ENCODE results near the gene TMEM207.
"Not testable (repeated sequence)": the region's sequence is repeated elsewhere in the genome, so short reads cannot be mapped to it uniquely, and the experiment has no call there.

TMEM207 gene

DNA sequence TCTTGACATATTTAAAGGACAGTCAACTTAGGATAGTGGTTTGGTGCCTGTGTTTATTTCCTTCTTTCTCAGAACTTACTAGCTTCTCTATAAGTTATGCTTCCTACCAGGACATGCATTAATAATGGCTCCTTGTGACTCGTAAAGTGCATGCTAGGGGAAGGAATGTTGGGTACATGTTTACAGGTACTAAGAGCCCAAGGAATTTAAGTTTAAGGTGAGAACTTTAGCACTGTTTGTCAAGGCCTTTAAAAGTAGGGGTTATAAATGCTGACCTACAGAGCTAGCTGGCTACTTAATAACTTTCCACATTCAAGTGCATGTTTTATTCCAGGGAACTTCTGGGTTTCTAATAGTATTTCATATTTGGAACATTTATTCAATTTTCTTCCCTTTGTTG is at the start of gene TMEM207:
Gene TMEM207 (minus strand): TSS at position 101 of the 400 bp plus-strand sequence. CDS start 92 bp downstream, at position 9.
- DNase-seq, result no peak

DNA sequence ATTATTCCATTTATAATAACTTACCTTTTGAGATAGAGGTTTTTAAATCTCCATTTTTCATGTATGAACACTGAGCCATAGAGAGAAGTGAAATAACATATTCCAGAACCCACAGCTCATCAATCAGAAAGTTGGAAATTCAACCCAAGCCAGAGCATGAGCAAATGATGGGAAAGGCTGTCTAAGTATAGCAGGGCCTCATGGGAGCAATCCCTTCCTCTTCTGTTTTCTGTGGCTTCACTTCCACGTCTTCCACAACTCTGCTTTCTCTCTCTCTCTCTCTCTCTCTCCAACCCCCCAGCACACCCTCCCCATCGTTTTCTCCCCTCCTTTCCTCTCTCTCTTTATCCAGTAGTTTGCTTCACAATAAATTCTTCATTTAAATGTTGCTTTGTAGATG is 49.4 kb upstream of the TMEM207 start:
- DNase-seq, result no peak

DNA sequence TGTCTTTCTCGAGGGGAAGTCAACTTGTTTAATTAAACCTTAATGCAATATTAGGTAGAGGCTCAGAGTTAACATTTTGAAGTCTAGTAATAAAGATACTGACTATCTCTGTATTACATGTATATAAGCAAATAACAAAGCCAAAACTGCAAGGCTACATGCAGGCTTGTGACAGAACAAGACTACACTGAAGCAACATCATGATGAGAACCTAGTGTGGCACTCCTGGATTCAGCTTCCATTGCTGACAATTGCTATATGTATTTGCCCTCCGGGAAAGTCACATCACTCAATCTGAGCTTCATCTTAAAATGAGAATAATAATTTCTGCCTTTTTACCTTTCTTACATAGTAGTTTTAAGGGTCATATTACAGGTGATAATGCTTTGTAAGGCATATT is 48.6 kb upstream of the TMEM207 start:
- no peak for DNase-seq

DNA sequence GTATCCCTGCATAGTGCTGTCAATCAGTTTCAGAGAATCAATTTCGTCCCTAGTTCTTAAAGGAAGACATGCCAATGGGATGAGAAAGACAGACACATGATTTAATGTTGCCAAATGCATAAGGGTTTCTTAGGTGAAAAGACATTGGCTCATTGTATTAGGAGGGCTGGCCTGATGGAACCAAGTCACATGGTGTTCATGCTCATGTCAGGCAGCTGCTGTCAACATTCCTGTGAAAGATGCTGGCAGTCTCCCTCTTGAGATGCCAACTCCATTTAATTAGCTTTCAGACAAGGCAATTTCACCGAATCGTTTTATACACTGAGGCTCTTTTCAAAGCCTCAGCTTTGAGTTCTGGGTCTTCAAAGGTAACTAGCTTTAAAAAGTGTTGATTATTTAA is 48.1 kb upstream of the TMEM207 start:
- DNase-seq, result no peak

DNA sequence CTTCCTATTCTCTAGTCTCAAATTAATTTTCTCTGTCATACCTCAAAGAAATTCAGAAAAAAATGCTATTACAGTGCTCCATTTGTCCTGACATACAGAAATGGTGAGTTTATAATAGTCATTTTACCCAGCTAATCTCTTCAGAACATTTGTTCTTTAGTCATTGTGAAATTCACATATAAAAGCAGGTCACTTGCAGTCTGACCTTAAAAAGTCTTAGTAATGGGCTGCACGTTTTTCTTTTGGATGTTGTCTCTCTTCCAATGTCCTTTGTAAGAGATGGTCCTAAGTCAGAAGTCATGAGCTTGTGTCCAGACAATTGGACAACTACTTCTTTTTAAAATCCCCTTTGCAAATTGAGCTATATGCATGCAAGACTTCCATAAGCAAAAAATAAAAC is 47.2 kb upstream of the TMEM207 start:
- DNase-seq, result no peak

DNA sequence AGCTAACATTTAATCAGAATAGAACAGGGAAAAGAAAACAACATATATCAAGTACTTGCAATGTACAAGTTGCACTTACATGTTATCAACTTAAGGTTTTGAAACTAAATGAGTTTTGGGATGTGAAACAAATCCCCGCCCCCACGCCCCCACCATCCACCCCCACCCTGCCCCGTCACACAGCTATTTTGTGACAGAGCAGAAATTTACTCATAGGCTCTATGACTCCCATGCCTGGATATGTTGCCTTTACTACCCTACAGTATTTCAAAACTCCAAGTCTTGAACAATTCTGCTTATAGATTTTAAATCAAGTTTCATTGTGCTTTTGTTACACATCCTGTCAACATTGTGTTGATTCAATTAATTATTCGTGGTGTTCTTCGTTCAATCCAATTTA is 46.1 kb upstream of the TMEM207 start:
- DNase-seq, result no peak

DNA sequence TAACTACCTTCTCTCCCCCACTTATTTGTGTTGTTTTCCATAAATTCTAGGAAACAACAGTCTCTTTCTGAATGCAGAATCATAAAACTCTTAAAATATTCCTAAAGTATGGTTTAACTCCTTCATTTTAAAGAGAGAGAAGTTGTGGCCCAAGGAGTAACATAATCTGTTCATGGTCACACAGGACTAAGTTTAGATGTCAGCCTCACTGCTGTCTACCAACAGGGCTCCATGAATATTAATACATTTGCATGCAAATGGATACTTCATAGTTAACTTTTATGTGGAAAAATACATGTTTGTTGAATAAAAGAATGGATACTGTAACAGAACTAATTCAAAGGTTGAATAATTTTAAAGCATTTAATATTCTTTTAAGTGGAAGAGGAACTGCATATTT is 45.7 kb upstream of the TMEM207 start:
- DNase-seq, result no peak

DNA sequence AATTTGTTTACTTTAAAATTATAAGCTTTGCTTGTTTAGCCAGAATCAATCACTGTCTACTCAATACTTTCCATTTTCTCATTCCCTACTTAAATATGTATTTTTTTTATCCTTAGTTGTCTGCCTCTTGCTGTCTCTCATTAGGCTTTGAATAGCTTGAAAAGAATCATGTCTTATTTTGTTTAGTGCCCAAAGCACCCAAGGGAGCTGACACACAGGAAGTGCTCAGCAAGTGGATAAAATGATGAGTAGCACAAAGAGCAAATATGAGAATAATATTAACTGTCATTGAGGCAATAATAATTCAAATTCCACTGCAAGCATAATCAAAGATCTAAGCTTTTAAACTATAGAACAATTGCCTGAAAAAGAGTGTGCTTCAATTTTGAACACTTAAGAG is 45.2 kb upstream of the TMEM207 start:
- no peak for DNase-seq

DNA sequence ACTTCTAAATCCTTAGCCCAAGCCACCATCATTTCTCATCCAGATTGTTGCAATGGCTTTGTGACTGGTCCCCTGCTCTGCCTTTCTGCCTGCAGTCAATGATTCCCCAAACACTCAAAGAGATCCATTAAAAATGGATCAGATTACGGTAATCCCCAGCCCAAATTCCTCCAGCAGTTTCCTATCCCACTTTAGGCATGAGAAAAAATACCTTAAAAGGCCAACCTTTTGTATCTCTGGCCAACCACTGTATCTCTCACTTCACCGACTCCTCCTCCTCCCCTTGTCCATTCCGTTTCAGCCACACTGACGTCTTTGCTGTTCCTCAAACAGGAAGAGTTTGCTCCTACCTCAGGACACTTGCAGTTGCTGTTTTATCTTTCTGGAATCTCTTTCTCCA is 43.3 kb upstream of the TMEM207 start:
- DNase-seq, result no peak

DNA sequence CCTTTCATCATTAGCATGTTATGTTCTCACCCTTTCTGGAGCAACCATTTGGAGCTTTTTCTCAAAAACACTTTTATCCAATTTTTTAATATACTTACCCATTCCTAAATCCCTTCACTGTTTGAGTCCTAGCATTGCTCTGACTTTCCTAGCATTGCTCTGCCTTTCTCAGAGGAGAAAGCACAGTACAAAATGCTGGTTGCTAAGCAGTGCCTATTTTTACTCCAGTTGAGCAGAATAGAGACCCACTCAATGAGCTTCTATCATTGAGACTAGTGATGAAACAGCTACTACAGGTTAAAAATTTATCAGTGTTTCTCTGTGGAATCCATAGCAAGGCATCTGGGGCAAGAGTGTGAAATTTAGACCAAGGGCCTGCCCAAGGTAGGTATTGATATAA is 42.4 kb upstream of the TMEM207 start:
- no peak for DNase-seq

DNA sequence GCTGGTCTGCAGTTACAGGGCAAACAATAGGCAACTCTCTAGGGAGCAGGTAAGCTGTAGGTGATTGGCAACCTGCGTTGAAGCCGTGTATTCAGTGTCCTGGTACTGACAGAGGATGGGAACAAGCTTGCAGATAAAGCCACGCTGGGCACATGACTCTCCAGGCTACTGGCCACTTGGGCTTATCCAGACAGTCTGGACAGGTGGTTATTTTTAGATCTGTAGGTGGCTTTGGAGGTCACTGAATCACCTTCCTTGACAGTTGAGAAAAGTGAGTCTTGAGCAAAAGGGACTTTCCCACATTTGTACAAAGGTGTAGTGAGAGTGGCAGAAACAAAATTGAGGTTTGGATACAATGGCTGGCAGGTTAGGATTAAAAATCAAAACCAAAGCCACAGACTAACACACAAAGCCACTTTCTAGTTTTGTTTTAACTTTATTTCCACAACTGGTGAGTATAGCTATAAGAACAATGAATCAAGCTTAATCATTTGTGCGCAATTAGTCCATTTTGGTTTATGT is 41.9 kb upstream of the TMEM207 start:
- no peak for DNase-seq

DNA sequence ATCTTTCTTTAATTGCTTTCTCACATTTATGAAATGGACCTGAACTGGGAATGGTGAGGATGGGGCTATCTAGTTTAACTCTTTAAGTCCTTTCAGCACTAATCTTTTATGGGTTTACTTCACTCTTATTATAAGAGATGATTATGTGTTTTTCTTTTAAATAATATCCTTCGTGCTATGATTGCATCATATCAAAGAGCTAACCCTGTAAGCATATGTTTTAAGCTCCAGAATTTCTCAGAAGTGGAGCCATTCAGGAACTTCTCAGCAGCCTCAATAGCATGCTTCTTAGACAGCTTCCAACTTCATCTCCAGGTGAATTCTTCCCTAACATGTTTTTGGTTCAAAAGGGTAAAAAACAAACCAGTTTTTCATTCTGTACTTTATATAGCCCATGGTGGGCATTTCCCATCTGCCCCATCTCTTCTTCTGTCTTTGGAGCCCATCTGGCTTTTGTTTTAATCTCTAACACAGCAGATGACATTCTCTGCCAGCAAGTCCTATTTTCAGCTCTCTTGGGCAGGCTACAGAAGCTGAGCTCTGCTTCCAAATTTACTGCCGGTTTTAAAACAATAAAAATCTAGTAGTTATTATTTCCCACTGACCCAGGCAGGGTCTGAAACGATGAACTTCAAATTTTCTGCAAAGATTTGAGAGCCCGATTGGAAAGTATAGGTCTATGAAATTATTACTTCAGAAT is 37.4 kb upstream of the TMEM207 start:
- no peak for DNase-seq

DNA sequence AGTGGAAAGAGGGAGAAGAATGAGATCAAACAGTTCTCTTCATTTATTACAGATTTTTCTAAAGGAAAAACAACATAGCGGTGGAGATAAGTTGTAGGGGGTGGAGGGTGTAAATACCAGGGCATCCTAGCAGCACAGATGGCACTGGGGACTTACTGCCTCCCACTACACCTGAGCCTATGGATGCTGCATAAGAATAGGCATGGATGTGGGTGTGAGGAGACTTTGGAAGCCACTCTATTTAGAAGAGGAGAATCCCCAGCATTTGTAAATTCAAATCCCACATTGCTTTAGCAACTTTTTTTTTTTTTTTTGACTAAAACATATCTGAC is 36.8 kb upstream of the TMEM207 start:
- DNase-seq, result no peak

DNA sequence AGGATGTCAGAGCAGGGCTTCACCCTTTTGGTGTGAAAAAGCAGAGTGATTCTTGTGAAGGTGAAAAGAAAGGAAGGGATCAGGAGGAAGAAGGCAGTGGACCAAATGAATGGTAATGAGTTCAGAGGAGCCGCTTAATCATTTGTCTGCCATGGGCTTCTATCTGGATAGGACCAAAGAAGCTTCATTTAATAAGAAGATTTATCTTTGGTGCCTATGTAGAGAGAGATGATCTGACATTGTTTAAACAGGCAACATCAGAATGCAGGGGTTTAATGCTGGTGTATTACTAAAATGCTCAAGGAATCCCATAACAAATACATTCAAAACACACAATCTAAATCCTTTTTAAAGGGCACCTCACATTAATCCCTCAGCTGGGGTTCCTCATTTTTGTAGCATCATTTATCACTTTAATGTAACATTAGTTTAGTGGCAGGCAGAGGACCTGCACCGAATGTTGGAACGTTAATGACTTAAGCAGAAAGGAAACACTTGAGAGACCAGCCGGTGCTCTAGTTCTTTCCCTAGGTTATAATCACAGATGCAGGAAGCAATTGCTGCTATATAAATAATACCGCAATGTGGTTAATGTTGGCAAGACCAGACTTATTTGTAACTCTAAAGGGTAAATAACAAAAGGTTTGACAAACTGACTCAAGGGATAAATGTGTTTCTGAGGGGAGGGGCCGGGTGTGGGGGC is 36.3 kb upstream of the TMEM207 start:
- DNase-seq, result no peak

DNA sequence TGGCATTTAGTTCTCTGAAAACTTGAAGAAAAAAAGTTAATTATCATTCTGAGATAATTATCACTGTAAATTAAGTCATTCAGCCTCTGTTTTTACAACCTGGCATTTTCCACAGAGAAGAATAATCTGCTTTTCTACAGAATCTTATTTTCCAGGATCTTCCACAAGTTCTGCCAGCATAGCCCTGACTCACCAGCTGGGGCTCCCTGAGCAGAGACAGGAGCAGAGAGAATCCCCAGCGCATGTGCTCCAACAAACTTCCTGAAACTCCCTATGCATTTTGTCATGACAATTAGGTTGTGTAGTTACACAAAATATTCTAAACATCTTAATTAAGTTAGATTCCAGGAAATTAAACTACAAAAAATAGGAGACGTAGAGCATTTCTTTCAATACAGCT is 32.1 kb upstream of the TMEM207 start:
- no peak for DNase-seq

DNA sequence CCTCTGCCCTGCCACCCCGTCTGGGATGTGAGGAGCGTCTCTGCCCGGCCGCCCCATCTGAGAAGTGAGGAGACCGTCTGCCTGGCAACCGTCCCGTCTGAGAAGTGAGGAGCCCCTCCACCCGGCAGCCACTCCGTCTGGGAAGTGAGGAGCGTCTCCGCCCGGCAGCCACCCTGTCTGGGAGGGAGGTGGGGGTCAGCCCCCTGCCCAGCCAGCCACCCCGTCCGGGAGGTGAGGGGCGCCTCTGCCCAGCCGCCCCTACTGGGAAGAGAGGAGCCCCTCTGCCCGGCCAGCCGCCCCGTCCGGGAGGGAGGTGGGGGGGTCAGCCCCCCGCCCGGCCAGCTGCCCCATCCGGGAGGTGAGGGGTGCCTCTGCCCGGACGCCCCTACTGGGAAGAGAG is 23.6 kb upstream of the TMEM207 start:
- not testable (repeated sequence) for DNase-seq

DNA sequence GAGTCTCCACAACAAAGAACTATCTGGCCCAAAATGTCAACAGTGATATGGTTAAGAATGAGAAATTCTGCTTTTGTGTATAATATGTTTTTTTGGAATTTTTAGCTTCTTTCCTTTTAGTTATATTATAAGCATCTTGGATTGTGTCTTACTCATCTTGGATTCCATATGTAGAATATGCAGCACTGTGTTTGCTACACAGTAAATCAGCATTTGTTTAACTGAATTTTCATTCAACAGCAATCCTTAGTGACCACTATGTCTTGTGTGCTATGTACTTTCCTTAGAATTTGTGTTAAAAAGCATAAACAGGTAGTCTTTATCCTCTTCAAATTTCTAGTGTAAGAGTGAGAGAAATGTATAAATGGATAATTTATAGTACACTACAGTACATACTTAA is 18.2 kb upstream of the TMEM207 start:
- DNase-seq, result no peak

DNA sequence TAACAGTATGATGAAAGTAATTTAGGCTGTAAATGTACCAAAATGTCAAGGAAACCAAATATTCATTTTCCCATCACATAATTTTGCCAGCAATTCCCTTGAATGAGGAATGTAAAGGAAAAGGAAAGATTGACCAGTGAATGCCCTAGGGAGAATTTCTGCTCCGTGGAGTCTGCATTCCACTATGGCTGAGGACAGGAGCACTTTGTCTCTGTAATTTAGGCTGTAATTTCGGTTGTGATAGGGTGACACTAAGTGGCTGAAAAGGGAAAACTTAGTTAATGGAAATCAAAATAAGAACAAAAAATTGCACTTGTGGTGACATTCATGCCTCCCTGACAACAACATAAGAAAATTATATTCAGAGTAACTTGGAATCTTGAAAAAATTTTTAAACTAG is 8.3 kb upstream of the TMEM207 start:
- DNase-seq, result no peak

DNA sequence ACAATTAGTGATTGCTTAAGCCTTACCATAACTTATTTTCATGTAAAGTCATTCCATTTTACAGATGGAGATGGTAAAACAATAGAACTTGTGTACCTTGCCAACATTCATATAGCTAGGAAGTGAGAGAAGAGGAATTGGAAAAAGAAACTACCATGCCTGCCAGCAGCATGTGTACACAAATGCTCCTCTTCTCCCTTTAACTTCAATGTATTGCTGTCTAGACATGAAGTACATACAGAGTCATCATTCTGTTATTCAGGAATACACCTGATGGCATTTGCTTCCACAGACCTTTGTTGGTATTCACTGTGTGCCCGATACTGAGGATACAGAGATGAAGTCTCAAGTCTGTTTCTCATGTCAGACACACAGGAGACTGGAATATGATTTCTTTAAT is 7.1 kb upstream of the TMEM207 start:
- no peak for DNase-seq

DNA sequence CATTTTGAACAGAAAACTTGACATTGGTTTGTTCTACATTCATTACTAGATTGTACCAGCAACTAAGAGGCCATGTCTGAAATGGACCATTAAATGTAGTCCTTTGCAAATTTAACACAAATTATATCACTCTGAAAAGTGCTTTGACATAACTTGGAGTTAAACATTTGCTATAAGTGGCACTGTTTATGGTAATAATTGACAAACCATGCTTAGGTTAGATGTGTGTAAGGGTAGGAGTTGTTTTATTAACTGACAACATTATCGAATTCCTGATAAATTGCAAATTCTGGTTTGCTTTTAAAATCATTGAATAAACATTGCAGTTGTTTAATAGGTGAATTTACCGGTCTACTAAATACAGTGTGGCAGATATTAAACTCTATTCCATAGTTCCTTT is 6.1 kb upstream of the TMEM207 start:
- DNase-seq, result no peak

DNA sequence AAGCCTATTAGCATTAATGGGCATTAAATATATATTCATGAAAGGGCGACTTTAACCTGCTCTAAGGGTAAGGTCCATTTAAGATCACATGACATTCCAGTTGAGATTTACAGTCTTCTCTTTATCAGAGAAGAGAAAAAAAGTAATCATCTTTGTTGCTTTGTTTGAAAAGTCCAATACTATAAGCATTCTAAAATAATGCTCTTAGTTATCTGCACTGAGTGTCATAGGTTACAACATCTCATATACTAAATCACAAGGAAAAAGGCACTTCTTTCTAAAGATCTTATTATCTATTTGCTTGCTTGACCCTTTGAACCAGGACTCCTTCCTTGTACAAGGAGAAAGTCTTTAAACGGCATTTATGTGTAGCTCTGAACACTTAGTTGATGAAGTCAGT is 1.4 kb downstream of the TMEM207 start:
- DNase-seq, result no peak

DNA sequence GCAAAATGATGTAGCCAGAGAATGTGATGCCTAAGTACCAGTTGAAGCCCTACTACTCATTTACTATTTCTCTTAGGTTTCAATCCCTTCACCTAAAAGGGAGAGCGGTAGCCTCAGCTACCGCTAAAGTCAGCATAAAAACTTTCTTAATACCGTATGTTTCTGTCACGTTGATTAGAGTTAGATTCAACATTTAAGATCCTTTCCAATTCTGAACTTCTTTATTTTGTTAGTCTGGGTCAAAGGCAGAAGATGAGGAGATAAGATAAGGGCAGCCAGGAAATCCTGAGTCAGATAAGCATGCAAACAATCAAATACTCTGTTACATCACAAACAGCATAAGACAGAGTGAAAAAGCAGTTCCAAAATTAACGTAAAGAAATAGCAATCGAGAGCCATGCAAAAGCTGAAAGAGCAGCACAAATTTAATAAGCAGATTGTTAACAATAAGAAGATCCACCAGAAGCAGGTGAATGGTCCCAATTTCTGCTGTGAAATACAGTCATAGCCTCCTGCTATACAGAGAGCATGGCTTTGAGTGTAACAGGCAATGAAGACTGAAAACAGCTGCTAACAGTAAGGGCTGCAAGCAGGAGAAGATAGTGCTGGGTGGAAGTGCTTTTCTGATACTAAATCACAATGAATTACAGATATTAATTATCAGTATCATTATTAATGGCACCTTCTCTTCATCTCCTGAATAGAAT is 3.0 kb downstream of the TMEM207 start:
- no peak for DNase-seq

DNA sequence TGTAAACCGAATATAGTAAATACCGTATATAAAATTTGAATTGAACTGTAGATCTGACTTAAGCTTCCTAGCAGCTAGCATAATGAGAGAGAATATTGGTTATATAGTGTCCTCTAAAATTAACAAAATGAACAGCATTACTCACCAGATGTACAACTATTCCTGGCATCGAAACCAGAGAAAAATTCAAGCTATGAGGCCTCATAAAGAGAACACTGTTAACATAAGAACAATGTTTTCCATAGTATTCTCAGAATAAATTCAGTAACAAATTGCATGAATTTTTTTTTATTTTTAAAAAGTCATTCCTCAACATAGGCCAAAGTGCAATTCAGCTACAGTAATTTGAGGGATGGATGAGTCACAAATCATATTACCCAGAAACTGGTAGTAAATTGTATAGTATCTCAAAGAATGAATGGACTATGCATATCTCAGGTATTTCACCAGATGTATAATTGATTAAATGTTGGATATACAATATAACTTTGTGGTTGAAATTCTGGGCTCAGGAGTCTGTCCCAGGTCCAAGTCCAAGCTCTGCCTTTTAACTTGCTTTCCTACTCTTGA is 5.0 kb downstream of the TMEM207 start:
- DNase-seq, result no peak

DNA sequence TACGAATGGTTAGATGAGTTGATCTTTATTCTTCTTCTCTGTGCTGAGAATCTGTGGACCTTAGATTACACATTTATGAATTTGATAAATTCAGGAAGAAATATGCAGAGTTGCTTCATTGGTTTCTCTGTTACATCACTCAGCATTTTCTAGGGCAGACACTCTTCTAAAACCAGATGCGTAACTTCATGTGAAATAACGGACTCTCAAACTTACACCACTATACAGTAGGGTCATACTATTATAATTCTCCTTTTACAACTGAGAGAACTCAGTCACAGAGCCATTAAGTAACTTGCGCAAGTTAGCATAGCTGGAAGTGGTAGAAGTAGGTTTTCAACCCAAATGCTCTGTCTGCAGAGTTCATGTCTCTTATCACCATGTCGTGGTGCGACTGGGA is 5.7 kb downstream of the TMEM207 start:
- no peak for DNase-seq

Measured in activated naive CD4-positive, alpha-beta T cell treated with anti-CD3 and anti-CD28 coated beads, Interleukin-2, amount 50 U/mL, for 16 hours (primary cell).